HG02885 (cell line): ENCODE data around the gene DHCR7.

Experiments used
- ATAC-seq: cut with Tn5 transposase; IDR thresholded peaks from one replicate; pipeline ENCODE4 v1.9.1; 2021; ENCODE audit warnings: mild to moderate bottlenecking; ENCODE audit not compliant: unreplicated experiment, poor library complexity

DHCR7 gene

GRCh38 chr11:71391352-71391751 is 56.8 kb downstream of the DHCR7 start:
- no peak for ATAC-seq

GRCh38 chr11:71388637-71389235 is 59.5 kb downstream of the DHCR7 start:
- ATAC-seq = no peak

GRCh38 chr11:71387784-71388636 is 60.2 kb downstream of the DHCR7 start:
- no peak for ATAC-seq

GRCh38 chr11:71387200-71387599 is 61.0 kb downstream of the DHCR7 start:
- ATAC-seq = no peak

GRCh38 chr11:71386202-71386601 is 62.0 kb downstream of the DHCR7 start:
- ATAC-seq = no peak

- ATAC-seq = no peak
Measured at GRCh38 chr11:71385091-71385490, 63.1 kb downstream of the DHCR7 start.

GRCh38 chr11:71384561-71384960 is 63.6 kb downstream of the DHCR7 start:
- ATAC-seq = no peak
